Measurements from ENCODE around the gene ASCC3.
"Not testable (repeated sequence)": the region's sequence is repeated elsewhere in the genome, so short reads cannot be mapped to it uniquely, and the experiment has no call there.

ASCC3 gene

DNA sequence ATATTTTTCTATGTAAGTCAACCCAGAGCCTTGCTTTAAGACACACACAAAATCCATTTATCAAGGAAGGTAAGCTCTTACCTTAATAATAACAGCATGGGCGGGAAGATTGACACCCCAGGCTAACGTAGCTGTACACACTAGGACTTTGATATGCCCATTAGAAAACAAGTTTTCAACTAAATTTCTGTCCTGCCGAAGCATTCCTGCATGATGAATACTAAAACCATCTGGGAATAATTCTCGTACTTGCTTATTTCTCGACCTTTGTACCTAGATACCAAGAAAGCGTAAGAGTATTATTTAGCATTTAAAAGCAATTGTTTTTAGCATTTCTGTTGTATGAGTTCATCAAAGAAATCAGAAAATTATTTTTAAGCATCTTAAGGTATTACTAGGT lies 218.9 kb downstream of the ASCC3 start:
- no peak for DNase-seq (ENCODE audit: low read depth)

DNA sequence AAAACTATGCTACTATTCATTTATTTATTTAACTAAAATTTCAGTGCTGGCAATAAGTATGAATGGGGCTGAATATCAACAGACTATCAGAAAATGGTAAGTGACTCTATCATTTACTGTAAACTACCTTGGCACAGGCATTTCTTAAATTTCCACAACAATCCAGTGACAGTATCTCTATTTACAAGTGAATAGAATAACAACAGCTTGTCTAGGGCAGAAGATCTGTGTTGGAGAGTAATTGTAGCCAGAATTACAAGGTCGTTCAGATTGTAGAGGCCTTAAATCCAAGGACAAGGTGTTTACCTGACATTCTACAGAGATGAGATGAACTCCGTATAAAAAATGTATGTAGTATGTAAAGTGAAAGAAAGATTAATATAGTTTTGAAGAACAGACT lies 222.6 kb downstream of the ASCC3 start:
- no peak for DNase-seq (ENCODE audit: low read depth)

DNA sequence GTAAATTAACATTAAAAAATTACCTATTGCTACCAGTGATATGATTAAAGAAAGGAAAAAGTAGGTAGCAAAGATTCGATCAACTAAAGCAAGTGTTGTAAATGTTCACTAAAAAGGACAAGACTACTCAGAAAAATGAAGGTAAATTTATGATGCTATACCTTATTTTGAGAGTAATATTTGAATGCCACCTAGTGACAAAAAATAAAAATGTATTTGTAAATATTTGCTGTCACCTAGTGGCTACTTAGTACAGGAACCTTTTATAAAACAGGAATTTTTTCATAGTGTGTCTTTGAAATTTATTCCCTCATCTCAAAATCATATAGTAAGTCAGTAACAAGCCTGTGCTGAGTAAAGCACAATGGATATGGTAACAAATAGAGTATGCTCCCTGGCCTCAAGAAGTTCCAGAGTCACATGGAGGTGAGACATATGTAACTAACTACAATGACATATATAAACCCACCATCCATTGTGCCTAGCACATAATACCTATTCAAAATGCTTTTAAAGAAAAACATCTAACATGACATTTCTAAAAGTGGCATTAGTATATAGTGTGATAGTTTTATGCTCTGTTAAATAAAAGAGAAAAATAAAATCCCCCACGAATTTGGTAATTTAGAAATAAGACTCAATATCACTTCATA lies 223.3 kb downstream of the ASCC3 start:
- no peak for DNase-seq (ENCODE audit: low read depth)

DNA sequence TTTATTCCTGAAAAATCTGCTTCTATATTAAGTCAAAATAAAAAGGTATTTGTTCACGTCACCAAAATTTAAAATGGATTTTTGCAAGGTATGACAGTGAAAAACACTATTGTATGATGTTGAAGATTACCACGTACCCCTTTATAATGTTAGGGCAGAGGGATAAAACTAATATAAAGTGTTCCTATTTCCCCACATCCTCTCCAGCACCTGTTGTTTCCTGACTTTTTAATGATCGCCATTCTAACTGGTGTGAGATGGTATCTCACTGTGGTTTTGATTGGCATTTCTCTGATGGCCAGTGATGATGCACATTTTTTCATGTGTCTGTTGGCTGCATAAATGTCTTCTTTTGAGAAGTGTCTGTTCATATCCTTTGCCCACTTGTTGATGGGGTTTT lies 240.0 kb downstream of the ASCC3 start:
- not testable (repeated sequence) for DNase-seq (ENCODE audit: low read depth)

DNA sequence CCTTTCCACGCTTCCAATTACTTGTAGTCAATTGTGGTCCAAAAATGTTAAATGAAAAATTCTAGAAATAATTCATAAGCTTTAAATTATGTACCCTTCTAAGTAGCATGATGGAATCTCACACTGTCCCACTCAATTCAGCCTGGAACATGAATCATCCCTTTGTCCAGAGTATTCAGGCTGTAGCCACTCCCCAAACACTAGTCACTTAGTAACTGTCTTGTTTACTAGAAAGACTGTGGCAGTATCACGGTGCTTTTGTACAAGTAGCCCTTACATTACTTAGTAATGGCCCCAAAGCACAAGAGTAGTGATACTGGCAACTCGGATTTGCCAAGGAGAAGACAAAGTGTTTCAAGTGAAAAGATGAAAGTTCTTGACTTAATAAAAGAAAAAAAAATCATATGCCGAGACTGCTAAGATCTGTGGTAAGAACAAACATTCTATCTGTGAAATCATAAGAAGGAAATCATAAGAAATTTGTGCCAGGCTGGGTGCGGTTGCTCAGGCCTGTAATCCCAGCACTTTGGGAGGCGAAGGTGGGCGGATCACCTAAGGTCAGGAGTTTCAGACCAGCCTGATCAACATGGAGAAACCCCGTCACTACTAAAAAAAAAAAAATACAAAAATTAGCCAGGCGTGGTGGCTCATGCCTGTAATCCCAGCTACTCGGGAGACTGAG lies 247.9 kb downstream of the ASCC3 start:
- DNase-seq (ENCODE audit: low read depth): no peak

DNA sequence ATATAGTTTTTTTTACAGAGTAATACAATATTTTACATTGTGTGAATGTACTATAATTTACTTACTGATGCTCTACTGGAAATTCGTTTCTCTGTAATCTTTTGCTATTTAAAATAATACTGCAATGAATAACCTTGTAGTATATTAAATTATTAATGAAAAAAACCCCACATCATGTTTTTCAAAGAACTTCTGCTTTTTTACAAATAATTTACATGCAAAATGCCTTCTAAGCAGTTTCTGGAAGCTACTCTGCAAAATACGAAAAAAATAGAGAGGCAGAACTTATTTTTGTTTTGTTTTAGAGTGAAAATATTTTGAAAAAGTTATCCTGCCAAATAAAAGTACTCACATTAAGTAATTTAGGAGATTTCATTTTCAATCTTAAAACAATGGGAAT lies 250.6 kb downstream of the ASCC3 start:
- no peak for DNase-seq (ENCODE audit: low read depth)

DNA sequence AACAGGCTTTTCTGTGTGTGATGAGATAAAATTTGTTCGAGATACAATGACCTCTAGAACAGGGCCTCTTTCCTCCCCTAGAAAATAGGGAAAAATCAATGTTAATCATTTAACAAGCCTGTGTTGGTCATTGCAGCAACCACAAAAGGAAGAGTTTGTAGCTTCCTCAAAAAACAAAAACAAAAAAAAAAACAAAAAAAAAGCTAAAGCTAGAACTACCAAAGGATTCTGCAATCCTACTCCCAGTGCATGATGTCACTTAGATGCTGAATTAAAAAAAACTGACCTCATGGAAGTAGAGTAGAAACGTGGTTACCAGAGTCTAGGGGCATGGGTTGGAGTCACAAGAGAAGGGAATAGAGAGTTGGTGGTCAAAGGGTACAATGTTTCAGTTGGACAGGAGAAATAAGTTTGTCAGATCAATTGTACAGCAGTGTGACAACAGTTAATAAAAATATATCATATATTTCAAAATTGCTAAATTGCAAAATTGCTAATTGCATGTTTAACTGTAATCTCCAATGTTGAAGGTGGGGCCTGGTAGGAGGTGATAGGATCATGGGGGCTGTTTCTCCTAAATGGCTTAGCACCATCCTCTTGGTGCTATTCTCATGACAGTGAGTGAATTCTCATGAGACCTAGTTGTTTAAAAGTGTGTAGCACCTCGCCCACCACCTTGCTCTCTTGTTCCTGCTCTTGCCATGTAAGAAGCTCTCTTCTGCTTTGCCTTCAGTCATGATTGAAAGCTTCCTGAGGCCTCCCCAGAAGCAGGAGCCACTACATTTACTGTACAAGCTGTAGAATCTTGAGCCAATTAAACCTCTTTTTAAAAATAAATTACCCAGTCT lies 253.0 kb downstream of the ASCC3 start:
- no peak for DNase-seq (ENCODE audit: low read depth)

DNA sequence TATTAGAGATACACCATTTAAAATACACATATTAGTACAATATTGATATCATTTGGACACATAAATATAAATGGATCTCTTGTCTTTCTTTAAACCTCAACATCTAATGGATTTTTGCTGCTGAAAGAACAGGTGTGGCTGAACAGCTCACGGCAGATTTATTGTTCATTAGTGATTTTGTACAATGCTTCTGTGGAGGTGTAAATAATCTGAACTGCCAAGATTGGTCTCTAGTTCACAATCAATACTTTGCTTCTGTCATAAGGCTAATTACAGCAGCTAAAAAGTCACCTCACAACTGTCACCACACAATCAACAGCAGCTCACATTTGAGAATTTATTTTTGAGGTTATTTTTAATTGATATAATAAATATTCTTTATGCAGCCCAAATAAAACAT lies 254.4 kb downstream of the ASCC3 start:
- no peak for DNase-seq (ENCODE audit: low read depth)

DNA sequence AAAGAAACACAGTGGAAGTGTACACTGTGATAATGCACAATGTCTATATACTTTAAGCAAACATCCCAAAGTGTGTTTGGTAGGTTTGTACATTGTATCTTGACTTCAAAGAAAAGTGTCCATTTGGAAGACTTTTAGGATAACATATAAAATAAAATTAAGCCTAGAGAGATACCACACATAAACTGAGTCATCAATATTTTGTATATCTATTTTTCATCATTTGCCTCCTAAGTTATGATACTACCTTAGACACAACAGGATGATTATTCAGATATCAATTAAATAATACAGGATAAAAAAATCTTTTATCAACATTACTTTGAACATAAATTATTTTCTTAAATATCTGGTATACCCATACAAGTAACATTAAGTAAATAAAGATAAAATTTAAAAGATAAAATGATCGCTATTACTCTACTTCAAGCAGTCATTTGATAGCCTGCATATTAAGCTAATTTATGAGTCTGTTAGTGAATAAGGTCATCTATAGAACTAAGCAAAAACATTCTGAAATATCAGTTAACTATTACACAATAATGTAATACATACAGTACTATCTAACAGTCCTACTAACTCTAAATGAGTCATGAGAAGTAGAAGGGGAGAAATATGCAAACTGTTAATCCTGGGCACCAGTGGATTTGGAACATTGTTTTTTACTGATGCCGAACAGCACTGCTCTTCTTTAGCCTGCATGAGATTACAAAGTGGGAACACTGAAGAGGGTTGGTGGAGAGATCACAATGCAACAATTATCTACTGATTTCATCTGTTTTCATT lies 258.0 kb downstream of the ASCC3 start:
- DNase-seq (ENCODE audit: low read depth): no peak

DNA sequence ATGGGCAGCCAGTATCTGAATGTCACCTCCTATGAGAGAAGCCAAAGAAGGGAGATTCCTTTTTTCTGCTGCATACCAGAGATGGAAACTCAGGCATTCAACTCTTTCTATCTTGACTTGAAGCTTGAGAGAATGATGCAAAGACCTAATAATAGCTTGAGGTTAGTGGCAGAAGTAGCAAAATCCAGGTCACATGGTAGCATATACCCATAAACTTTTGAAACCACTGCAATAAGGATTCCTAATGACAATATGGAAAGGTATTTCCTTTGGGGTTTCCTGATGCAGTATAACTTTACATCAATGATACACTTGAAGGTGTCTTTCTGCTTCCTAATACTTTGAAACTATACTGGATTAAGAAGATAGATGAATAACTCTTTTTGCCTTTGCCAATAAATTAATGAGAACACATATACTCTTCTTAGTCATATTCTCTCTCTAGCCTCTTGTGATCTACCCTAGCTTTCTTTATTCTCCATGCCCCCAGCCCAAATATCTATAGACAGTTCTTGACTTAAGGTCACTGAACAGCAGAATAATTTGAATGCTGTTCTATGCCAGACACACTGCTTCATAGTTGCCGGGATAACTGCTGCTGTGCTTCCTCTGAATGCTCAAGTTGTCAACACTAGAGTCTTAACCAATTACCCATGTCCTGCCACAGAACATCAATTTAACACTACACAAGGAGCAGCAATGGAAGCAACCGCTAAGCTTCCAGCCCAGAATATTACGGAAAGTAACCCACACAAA lies 260.9 kb downstream of the ASCC3 start:
- DNase-seq (ENCODE audit: low read depth): no peak

DNA sequence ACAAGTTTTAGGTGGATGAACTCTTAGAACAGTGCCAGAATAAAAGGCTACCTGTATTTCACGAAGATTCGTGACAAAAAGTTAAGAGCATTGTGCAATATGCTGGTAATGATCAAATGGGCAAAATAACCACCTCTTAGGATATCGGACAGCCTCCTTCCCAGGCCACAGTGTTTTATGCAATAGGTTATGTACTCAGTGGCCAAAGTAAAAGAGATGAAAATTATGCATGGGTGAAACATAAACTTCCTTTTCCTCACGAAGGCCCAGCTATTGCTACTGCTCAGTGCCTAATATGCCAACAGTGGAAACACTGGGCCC lies 262.8 kb downstream of the ASCC3 start:
- DNase-seq (ENCODE audit: low read depth): no peak

DNA sequence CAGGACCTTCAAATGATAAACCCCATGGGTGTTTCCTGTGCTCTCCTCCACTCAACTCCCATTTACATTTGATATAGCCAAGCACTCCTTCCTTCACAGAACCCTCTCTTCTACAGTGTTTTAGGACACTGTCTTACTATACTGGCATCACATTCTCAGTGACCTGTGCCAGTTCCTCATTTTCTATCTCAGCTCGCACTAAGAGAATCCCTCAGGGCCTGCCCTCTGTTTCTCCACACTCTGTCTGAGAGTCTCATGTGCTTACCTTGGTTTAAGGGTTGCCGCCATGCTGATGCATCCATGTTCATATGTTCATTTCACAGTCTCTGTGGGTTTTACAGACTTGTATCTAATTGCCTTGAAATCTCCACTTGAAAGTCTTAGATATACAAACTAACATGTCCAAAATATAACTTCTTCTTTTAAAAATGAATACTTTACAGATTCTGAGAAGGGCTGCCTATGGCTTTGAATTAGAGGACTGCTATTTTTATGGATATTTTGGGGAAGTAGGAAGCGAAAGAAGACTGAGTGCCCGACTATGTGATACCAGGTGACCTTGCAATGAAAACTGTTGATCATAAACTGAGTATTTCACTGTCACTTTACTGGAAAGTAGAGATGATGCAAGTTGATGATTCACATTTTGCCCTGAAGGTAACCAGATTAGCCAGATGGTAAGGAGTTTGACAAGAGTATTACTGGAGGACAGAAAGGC lies 263.3 kb downstream of the ASCC3 start:
- DNase-seq (ENCODE audit: low read depth): no peak

DNA sequence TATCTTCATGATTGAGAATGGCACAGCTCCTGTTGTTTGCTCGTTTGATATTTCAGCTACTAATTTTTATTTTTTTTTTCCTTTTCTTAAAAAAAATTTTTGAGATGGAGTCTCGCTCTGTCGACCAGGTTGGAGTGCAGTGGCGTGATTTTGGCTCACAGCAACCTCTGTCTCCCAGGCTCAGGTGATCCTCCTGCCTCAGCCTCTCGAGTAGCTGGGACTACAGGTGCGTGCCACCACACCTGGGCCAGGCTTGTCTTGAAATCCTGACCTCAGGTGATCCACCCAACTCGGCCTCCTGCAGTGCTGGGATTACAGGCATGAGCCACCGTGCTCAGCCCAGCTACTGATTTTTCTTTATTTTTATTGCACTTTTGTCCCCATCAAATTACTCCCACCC lies 266.2 kb downstream of the ASCC3 start:
- no peak for DNase-seq (ENCODE audit: low read depth)

DNA sequence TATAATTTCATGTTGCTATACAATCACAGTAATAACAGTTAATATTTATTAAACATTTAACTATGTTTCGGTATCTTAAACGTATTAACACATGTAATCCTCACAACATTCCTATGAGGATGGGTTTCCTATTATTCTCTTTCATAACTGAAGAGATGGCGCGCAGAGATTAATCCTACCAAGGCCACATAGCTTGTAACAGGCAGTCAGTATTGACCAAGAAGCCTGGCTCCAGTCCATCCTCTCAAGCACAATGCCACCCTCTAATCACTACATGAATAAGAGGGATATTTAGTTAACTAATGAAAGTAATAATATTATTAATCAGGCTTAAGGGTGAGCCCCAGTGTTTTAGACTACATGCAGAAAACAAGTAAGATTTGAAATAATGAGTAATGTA lies 266.7 kb downstream of the ASCC3 start:
- no peak for DNase-seq (ENCODE audit: low read depth)

DNA sequence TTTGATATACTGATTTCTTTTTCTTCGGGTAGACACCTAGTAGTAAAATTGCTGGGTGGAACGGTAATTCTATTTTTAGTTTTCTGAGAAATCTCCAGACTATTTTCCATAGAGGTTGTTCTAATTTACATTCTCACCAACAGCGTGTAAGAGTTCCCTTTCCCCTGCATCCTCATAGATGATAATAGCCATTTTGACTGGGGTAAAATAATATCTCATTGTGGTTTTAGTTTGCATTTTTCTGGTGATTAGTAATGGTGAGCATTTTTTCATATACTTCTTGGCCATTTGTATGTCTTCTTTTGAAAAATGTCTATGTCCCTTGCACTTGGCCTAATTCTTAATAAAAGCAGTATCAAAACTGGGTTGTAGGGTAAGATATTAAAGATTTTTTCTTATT lies 267.5 kb downstream of the ASCC3 start:
- no peak for DNase-seq (ENCODE audit: low read depth)

DNA sequence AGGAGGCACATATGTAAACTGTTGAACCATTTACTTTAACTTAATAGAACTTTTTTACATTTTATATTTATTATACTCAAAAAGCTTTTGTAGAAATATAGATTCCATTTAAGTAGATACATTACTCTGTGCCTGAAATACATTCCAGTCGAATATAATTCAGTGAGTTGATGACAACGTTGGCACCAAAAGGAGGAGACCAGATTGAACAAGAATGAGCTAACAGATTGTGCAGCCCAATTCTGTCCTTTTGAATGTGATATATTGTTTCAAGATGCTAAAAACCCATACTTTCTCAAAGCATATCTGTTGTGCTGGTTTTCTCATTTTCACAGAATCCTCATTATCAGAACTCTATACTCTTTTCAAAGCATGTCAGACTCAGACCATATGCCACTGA lies 269.0 kb downstream of the ASCC3 start:
- no peak for DNase-seq (ENCODE audit: low read depth)

DNA sequence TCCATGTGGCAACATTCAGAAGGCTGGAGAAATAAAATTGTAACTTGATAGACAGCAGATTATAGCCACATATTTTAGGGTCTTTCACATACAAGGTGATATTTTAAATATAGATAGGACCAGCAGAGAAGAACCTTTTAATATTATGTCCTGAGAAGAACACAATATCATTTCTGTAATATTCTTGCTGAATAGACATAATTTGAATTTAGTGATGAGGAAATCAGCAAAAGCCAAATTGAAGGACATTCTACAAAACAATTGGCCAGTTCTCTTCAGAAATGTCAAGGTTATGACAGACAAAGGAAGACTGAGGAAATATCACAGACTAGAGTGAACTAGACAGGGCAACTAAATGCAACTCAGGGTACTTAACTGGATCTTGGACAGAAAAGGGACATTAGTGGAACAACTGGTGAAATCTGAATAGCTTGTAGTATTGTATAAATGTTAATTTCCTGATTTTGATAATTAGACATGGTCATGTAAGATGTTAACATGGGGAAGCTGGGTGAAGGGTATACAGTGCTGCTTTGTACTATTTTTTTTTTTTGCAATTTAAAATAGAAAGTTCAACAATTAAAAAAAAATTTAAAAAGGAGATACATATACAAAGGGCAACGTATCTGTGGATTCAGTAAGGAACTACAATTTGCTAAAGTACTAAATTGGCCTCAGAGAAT lies 281.9 kb downstream of the ASCC3 start:
- DNase-seq (ENCODE audit: low read depth): no peak

DNA sequence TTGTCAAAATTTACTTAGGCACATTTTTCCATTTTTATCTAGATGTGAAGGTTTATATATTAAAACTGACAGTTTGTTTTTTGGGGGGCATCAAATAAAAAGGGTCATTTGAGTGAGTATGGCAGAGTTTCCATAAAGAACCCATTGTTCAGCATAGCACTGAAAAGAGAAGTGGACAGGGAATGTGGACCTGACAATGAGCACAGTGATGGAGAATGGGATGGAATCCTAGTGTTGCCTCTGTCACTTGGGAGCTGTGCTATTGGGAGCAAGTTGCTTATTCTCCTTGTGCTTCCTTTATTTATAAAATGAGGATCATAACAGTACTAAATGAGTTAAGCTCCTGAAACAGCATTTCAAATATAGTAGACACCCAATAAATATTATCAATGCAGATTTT lies 285.7 kb downstream of the ASCC3 start:
- no peak for DNase-seq (ENCODE audit: low read depth)

DNA sequence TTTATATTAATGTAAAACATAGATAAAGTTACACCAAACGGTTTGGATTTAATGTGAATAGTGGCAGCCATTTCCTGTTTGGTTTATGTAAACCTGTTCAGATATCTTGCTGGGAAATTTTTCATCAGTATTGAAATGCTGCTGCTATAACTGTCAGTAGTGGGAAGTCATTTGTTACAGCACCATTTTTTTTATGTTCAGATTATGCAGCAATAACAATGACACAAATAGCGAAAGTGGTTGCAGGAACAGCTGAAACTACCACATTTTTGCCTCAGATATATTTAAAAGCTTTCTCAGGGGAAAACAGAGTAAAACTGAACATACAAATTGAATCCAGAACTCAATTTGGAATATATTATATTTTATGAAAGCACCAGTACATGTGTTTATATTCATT lies 287.6 kb downstream of the ASCC3 start:
- DNase-seq (ENCODE audit: low read depth): no peak

DNA sequence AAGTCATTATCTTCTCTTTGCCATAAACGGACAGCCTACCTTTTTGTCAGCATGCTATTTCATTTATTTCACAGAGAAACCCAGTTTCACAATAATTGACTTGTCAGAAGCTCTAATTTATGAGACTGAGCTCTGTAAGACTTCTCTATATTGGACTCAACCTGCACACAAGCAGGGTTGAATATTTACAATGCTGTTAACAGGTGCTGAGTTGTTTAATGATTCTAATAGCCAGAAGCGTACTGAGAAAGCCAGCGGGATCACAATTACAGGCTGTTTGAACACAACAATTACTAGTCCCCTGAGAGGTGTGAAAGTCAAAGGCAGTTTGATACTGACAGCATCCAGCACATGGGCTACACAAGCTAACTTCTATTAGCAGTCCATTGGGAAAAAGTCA lies 288.2 kb downstream of the ASCC3 start:
- no peak for DNase-seq (ENCODE audit: low read depth)

DNA sequence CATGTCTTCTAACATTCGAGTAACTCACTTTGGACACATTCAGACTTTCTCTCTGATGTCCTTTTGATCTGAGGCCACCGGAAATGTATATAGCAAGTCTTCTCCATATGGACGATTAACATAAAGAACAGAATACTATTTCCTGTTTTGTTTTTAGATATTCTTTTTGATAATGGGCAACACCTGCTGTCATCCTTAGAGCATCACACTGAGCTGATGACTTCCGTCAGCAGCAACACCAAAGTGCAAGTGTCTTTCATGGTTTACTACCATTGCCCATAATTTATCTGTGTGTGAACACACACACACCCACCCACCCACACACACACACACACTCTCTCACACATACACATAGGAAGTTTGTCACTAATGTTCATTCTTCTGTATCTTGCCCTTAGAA lies 303.7 kb downstream of the ASCC3 start:
- DNase-seq (ENCODE audit: low read depth): no peak
